ENCODE measurements around the gene RPL3.

Gene RPL3

GRCh38 chr22:39355080-39355479 lies 35.7 kb upstream of the RPL3 start:
- Histone ChIP-seq H3K9me3 (ENCODE audit: severe bottlenecking) (no peaks in the 10 kb centered on the region), H3K27ac (peak overlapping the region; percentile 87), H3K27me3 (ENCODE audit: insufficient read depth, low read depth, severe bottlenecking) (no peaks in the 10 kb centered on the region), H3K4me3 (ENCODE audit: low read depth, low read length) (no peak overlapping the region), H3K36me3 (peaks cover 19% of the 10 kb centered on the region)
- TF ChIP-seq, protein P1, sequence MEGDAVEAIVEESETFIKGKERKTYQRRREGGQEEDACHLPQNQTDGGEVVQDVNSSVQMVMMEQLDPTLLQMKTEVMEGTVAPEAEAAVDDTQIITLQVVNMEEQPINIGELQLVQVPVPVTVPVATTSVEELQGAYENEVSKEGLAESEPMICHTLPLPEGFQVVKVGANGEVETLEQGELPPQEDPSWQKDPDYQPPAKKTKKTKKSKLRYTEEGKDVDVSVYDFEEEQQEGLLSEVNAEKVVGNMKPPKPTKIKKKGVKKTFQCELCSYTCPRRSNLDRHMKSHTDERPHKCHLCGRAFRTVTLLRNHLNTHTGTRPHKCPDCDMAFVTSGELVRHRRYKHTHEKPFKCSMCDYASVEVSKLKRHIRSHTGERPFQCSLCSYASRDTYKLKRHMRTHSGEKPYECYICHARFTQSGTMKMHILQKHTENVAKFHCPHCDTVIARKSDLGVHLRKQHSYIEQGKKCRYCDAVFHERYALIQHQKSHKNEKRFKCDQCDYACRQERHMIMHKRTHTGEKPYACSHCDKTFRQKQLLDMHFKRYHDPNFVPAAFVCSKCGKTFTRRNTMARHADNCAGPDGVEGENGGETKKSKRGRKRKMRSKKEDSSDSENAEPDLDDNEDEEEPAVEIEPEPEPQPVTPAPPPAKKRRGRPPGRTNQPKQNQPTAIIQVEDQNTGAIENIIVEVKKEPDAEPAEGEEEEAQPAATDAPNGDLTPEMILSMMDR (IDR thresholded peaks at IDR 0.05; ENCODE audit: low read depth, low read length) = no peak
- DNase-seq = no peak

- no peak for DNase-seq
- TF ChIP-seq, protein P1 (IDR thresholded peaks at IDR 0.05; ENCODE audit: low read depth, low read length) = no peak
- Histone ChIP-seq H3K36me3 (peaks cover 8% of the 10 kb centered on the region), H3K4me3 (ENCODE audit: low read depth, low read length) (no peak overlapping the region), H3K27ac (no peak overlapping the region), H3K9me3 (ENCODE audit: severe bottlenecking) (no peaks in the 10 kb centered on the region), H3K27me3 (ENCODE audit: insufficient read depth, low read depth, severe bottlenecking) (no peaks in the 10 kb centered on the region)
Measured at GRCh38 chr22:39353346-39353745, 33.9 kb upstream of the RPL3 start.

GRCh38 chr22:39352306-39352891 lies 33.0 kb upstream of the RPL3 start:
- H3K4me3 ChIP-seq (ENCODE audit: low read depth, low read length) = no peak overlapping the region
- H3K9me3 ChIP-seq (ENCODE audit: severe bottlenecking) = no peaks in the 10 kb centered on the region
- peaks cover 6% of the 10 kb centered on the region for H3K36me3 ChIP-seq
- H3K27me3 ChIP-seq (ENCODE audit: insufficient read depth, low read depth, severe bottlenecking) = no peaks in the 10 kb centered on the region
- TF ChIP-seq, protein P1 (IDR thresholded peaks at IDR 0.05; ENCODE audit: low read depth, low read length) = no peak
- no peak overlapping the region for H3K27ac ChIP-seq
- no peak for DNase-seq

DNA sequence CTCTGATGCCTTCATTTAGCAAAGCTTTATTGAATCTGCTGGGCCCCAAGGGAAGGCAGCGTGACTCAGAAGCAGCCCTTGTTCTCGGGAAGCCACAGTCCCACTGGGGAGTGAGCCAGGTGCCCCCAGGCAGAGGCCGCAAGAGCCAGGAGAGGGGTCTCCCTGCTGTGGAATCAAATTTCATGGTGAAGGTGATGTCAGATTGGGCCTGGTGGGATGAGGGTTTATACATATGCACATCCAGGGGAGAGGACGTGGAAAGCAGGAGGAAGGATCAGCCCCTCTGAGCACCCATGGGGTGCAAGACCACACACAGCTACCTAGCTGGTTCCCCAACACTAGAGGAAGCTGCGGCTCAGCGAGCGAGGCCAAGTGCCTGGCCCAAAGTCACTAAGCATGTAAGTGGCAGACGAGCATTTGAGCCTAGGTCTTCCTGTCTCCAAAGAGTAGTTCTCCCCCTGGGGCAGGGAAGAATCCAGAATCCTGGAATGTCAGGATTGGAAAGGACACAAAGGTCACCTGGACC lies 32.3 kb upstream of the RPL3 start:
- DNase-seq = no peak
- TF ChIP-seq, protein P1 (IDR thresholded peaks at IDR 0.05; ENCODE audit: low read depth, low read length) = no peak
- H3K4me3 ChIP-seq (ENCODE audit: low read depth, low read length) = no peak overlapping the region
- H3K27ac ChIP-seq = peak overlapping the region; percentile 41
- peaks cover 6% of the 10 kb centered on the region for H3K36me3 ChIP-seq
- no peaks in the 10 kb centered on the region for H3K9me3 ChIP-seq (ENCODE audit: severe bottlenecking)
- H3K27me3 ChIP-seq (ENCODE audit: insufficient read depth, low read depth, severe bottlenecking) = no peaks in the 10 kb centered on the region

DNA sequence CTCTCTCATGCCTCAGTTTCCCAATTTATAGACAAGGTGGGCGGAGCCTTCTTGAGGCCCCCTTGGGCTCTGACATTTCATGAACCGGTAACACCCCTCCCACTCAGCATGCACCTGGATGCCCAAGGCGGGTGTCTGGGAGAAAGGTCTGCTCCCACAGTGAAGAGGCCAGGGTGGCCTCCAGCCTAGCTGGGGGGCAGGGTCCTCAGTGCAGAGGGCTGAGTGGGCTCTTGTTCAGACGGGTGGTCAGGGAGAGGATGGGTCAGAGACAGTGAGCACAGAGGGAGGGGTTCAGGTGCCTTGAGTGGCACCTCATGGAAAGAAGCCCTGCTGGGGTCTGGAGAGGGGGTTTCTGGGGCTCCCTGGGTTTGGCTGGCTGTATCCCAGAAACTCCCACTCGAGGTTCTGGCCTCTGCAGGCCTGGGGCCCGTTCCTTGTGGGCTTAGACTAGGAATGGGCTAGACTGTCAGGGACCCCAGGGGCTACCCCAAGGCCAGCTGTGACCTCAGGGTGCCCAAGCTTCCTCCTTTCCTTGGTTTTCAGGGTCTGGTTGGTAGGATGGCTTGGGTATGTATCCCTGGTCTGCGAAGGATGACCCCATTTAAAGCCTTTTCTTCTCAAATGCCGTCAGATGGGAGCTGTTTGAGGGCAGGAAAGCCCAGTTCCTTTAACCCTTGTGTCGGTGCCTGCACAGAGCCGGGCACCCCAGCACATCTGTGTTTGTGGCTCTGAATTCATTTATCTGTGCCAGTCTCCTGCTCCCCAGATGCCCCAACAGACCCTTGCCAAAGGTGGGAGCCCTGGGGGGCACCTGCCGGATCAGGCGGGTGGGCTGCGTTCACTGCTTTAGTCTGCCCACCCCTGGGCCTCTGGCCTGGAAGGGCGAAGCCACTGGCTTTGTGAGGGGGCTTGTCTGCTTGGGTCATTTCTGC lies 31.6 kb upstream of the RPL3 start:
- TF ChIP-seq, protein P1 (IDR thresholded peaks at IDR 0.05; ENCODE audit: low read depth, low read length) = no peak
- H3K36me3 ChIP-seq = peaks cover 6% of the 10 kb centered on the region
- H3K9me3 ChIP-seq (ENCODE audit: severe bottlenecking) = no peaks in the 10 kb centered on the region
- no peak for DNase-seq
- peak overlapping the region; percentile 89 for H3K4me3 ChIP-seq (ENCODE audit: low read depth, low read length)
- H3K27ac ChIP-seq = peak overlapping the region; percentile 41
- H3K27me3 ChIP-seq (ENCODE audit: insufficient read depth, low read depth, severe bottlenecking) = no peaks in the 10 kb centered on the region

Measured in WERI-Rb-1 (cell line).